ENCODE data around the gene NAP1L4.

NAP1L4 gene

GRCh38 chr11:3003396-3004231, 11.5 kb upstream of the NAP1L4 start:
- Histone ChIP-seq H3K4me3 (replicated peaks; ENCODE audit: low read depth, low read length) (no peak overlapping the region), H3K27me3 (replicated peaks; ENCODE audit: control insufficient read depth, insufficient read depth, low read length) (no peaks in the 10 kb centered on the region), H3K36me3 (ENCODE audit: control insufficient read depth, insufficient read depth, low read length) (peaks cover 44% of the 10 kb centered on the region)
- TF ChIP-seq CTCF (IDR thresholded peaks at IDR 0.05; ENCODE audit: insufficient read depth, low read length, poor library complexity, severe bottlenecking), result no peak
- no peak for DNase-seq (ENCODE audit: extremely low read depth, insufficient read length)

GRCh38 chr11:3002871-3003270, 10.7 kb upstream of the NAP1L4 start:
- TF ChIP-seq CTCF (IDR thresholded peaks at IDR 0.05; ENCODE audit: insufficient read depth, low read length, poor library complexity, severe bottlenecking), result no peak
- Histone ChIP-seq H3K36me3 (ENCODE audit: control insufficient read depth, insufficient read depth, low read length) (peaks cover 44% of the 10 kb centered on the region), H3K4me3 (replicated peaks; ENCODE audit: low read depth, low read length) (no peak overlapping the region), H3K27me3 (replicated peaks; ENCODE audit: control insufficient read depth, insufficient read depth, low read length) (no peaks in the 10 kb centered on the region)
- DNase-seq (ENCODE audit: extremely low read depth, insufficient read length), result no peak

GRCh38 chr11:3002351-3002861, 10.3 kb upstream of the NAP1L4 start:
- no peaks in the 10 kb centered on the region for H3K27me3 ChIP-seq (replicated peaks; ENCODE audit: control insufficient read depth, insufficient read depth, low read length)
- no peak for DNase-seq (ENCODE audit: extremely low read depth, insufficient read length)
- no peak overlapping the region for H3K4me3 ChIP-seq (replicated peaks; ENCODE audit: low read depth, low read length)
- H3K36me3 ChIP-seq (ENCODE audit: control insufficient read depth, insufficient read depth, low read length), result peaks cover 40% of the 10 kb centered on the region
- TF ChIP-seq CTCF (IDR thresholded peaks at IDR 0.05; ENCODE audit: insufficient read depth, low read length, poor library complexity, severe bottlenecking), result no peak

- DNase-seq (ENCODE audit: extremely low read depth, insufficient read length), result no peak
- peaks cover 32% of the 10 kb centered on the region for H3K36me3 ChIP-seq (ENCODE audit: control insufficient read depth, insufficient read depth, low read length)
- no peak for TF ChIP-seq CTCF (IDR thresholded peaks at IDR 0.05; ENCODE audit: insufficient read depth, low read length, poor library complexity, severe bottlenecking)
- H3K4me3 ChIP-seq (replicated peaks; ENCODE audit: low read depth, low read length), result no peak overlapping the region
- H3K27me3 ChIP-seq (replicated peaks; ENCODE audit: control insufficient read depth, insufficient read depth, low read length), result no peaks in the 10 kb centered on the region
Measured at GRCh38 chr11:3001496-3001895, 9.4 kb upstream of the NAP1L4 start.

GRCh38 chr11:3000032-3000961, 8.2 kb upstream of the NAP1L4 start:
- Histone ChIP-seq H3K36me3 (ENCODE audit: control insufficient read depth, insufficient read depth, low read length) (peaks cover 30% of the 10 kb centered on the region), H3K4me3 (replicated peaks; ENCODE audit: low read depth, low read length) (no peak overlapping the region), H3K27me3 (replicated peaks; ENCODE audit: control insufficient read depth, insufficient read depth, low read length) (no peaks in the 10 kb centered on the region)
- no peak for TF ChIP-seq CTCF (IDR thresholded peaks at IDR 0.05; ENCODE audit: insufficient read depth, low read length, poor library complexity, severe bottlenecking)
- no peak for DNase-seq (ENCODE audit: extremely low read depth, insufficient read length)
